Measurements from ENCODE around the gene PLCB1.
"Not testable (repeated sequence)": the region's sequence is repeated elsewhere in the genome, so short reads cannot be mapped to it uniquely, and the experiment has no call there.

PLCB1 gene

GRCh38 chr20:8578161-8578865 is 446.2 kb downstream of the PLCB1 start:
- in situ Hi-C loops (cut with MboI; ENCODE audit: low sequenced_read_pairs): no loop called here

- in situ Hi-C loops (cut with MboI; ENCODE audit: low sequenced_read_pairs): no loop called here
Measured at GRCh38 chr20:8579035-8579434, 447.0 kb downstream of the PLCB1 start.

- in situ Hi-C loops (cut with MboI; ENCODE audit: low sequenced_read_pairs): no loop called here
Measured at GRCh38 chr20:8581446-8582183, 449.5 kb downstream of the PLCB1 start.

GRCh38 chr20:8583012-8583565 is 451.0 kb downstream of the PLCB1 start:
- in situ Hi-C loops (cut with MboI; ENCODE audit: low sequenced_read_pairs): no loop called here

GRCh38 chr20:8583566-8584043 is 451.5 kb downstream of the PLCB1 start:
- in situ Hi-C loops (cut with MboI; ENCODE audit: low sequenced_read_pairs): no loop called here

DNA sequence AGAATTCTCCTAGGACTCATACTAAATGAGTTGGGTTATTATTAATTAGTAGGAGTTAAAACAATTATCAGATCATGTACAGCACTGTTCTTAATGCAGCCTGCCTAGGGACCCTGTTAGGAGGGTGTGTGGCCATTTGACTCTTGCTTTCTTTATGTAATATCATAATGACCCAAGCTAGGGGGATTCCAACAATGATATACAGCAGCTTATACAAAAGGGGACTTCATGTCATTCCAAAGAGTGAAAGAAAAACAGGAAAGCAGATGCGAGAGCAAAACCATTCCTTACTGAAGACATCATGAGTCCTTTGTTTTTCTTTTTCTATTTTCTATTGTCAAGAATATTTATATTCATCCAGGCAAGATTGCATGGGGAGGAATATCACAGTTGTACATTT is 455.2 kb downstream of the PLCB1 start:
- in situ Hi-C loops (cut with MboI; ENCODE audit: low sequenced_read_pairs): no loop called here

GRCh38 chr20:8587810-8588209 is 455.7 kb downstream of the PLCB1 start:
- in situ Hi-C loops (cut with MboI; ENCODE audit: low sequenced_read_pairs): no loop called here

GRCh38 chr20:8589956-8590355 is 457.9 kb downstream of the PLCB1 start:
- in situ Hi-C loops (cut with MboI; ENCODE audit: low sequenced_read_pairs): no loop called here

DNA sequence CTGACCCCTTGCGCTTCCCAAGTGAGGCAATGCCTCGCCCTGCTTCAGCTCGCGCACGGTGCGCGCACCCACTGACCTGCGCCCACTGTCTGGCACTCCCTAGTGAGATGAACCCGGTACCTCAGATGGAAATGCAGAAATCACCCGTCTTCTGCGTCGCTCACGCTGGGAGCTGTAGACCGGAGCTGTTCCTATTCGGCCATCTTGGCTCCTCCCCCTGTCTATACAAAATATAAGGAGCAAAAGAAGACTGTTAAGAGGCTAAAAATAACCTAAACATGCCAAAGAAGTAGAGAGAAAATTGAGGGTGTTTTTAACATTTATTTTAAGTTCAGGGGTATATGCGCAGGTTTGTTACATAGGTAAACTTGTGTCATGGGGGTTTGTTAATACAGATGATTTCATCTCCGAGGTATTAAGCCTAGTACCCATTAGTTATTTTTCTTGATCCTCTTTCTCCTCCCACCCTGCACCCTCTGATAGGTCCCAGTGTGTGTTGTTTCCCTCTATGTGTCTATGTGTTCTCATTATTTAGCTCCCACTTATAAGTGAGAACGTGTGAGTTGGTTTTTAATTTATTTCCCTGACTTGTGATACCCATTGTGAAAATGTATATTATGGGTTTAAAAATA is 469.0 kb downstream of the PLCB1 start:
- in situ Hi-C loops (cut with MboI; ENCODE audit: low sequenced_read_pairs): not testable (repeated sequence)

GRCh38 chr20:8601542-8601912 is 469.5 kb downstream of the PLCB1 start:
- in situ Hi-C loops (cut with MboI; ENCODE audit: low sequenced_read_pairs): no loop called here

GRCh38 chr20:8602389-8603116 is 470.5 kb downstream of the PLCB1 start:
- in situ Hi-C loops (cut with MboI; ENCODE audit: low sequenced_read_pairs): no loop called here

DNA sequence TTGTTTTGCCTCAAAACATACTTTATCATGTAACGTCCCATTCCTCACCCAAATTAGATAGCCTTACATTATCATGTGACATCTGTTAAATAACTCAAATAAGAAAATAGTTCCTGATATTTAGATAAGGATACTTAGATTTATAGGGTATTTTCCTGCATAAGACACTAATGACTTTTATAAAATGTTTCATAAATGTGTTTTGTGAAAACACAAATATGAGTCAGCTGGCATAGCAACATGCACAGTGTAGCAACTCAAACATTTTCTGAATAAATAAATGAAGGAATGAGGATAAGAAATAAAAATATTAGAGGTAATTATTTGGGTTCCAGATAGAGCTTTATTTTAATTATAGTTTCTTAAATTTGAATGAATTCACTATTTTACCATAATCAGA is 476.4 kb downstream of the PLCB1 start:
- in situ Hi-C loops (cut with MboI; ENCODE audit: low sequenced_read_pairs): no loop called here

DNA sequence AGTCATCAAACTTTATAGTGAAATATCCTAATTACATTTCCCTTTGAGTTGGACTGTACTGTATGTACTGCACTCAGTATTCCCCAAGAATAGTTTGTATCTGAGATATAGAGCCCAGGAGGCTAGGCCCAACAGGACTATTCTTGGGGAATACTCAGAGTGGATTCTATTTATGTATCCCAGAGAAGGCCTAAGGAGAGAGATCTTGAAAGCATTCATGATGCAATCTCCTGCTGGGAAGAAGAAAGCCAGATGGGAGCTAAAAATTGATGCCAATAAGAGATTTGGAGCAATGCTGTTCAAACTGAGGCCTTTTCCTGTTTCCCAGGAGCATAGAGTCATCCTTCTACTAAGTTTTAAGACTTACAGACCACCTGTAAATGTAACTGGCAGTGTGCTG is 484.7 kb downstream of the PLCB1 start:
- in situ Hi-C loops (cut with MboI; ENCODE audit: low sequenced_read_pairs): no loop called here

GRCh38 chr20:8621001-8621400 is 488.9 kb downstream of the PLCB1 start:
- in situ Hi-C loops (cut with MboI; ENCODE audit: low sequenced_read_pairs): no loop called here

- in situ Hi-C loops (cut with MboI; ENCODE audit: low sequenced_read_pairs): no loop called here
Measured at GRCh38 chr20:8624046-8624445, 492.0 kb downstream of the PLCB1 start.

DNA sequence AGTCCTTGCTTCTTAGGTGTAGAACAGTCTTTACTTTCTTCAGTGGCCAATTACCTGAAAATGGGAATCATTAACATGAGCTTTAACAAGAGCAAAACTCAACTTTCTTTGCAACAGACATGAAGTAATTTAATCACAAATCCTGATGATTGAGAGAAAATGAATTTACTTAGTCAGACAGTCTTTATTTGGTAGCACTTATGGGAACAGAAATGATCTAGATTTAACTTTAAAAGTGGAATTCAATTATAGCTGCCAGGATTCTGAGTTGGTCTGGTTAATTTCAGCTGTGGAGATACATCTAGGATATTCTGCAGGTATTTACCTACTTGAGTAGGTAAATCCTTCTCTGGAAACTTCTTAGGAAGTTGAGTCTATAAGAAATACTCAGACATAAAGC is 492.6 kb downstream of the PLCB1 start:
- in situ Hi-C loops (cut with MboI; ENCODE audit: low sequenced_read_pairs): no loop called here

DNA sequence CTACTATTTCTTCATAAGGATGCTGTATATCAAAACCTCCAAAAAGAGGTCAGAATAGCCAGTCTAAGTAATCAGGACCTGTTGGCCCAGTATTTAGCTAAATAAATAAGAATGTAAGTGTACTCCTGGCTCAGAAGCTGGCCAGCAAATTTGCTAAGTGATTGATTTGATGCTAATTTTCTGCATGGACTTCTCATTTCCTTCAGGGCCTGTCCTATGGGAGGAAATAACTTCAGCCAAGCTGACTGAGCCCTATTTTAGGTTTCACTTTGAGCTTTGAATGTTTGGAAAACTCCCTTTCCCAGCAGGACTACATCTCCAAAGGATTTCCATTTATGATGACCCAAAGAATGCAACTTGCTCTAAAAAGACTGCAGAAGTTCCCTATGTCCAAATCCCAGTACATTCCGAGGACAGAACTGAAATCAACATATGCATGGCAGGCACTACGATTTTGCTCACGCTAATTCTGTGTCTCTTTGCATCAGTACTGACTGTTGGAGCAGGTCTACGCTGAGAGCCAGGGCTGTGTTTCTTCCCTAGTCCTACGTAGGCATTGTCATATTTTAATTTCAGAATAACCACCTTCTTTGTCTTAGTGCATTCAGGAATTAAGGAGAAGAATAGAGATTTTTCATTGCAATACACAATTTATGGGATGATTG is 495.4 kb downstream of the PLCB1 start:
- in situ Hi-C loops (cut with MboI; ENCODE audit: low sequenced_read_pairs): no loop called here

DNA sequence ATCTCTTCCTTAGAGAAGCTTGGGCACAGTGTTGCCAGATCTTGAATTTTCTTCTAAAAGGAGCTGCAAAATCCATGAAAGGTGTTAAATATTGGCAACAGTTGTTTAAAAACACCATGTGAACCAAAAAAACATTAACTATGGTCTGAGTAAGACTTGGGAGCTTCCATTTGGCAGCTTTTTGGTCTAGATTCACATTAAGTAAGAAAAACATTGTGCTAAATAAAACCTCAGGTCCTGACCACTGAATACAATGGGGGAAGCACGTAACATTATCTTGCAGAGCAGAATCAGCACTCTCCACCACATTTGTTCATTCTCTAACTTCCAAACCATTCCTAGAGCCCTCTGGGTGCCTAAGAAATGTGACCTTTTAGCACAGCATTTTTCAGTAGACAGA is 499.2 kb downstream of the PLCB1 start:
- in situ Hi-C loops (cut with MboI; ENCODE audit: low sequenced_read_pairs): no loop called here

DNA sequence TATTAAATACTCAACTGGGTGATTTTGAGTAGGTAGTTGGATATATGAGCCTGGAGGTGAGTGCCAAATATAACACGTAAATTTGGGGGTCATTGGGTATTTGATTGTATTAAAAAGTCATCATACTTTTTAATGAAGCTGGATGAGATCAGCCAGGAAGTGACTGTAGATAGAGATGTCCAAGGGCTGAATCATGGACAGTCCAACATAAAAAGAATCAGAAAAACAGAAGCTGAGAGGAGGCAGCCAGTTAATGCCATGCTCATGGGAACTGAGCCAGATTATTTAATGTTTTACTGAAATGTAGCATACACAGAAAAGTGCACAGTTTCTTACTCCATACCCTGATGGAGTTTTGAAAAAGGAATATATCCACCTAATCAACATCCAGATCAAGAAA is 501.3 kb downstream of the PLCB1 start:
- in situ Hi-C loops (cut with MboI; ENCODE audit: low sequenced_read_pairs): no loop called here

DNA sequence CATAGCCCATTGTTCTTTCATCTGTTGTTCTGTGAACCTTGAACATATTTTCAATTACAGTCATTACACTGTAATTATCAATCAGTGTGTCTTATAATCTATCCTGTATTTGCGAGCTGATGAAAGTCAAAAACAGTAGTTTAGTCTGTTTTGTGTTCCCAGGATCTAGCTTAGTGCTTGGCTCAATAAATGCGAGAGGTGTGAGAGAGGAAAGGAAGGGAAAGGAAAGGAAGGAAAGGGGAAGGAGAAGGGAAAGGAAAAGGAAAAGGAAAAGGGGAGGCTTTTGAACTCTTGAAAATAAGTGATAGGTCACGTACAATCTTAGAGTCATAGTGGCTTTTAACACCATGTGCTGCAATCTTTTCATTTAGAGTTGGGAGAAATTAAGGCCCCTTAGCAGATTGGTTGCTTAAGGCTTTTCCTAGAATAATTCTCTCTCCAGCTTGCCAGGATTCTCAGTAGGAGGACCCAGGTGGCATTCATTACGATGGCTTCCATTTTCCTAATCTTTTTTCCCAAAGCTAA is 503.0 kb downstream of the PLCB1 start:
- in situ Hi-C loops (cut with MboI; ENCODE audit: low sequenced_read_pairs): no loop called here
